ENCODE results near the gene DRC1.

DNA sequence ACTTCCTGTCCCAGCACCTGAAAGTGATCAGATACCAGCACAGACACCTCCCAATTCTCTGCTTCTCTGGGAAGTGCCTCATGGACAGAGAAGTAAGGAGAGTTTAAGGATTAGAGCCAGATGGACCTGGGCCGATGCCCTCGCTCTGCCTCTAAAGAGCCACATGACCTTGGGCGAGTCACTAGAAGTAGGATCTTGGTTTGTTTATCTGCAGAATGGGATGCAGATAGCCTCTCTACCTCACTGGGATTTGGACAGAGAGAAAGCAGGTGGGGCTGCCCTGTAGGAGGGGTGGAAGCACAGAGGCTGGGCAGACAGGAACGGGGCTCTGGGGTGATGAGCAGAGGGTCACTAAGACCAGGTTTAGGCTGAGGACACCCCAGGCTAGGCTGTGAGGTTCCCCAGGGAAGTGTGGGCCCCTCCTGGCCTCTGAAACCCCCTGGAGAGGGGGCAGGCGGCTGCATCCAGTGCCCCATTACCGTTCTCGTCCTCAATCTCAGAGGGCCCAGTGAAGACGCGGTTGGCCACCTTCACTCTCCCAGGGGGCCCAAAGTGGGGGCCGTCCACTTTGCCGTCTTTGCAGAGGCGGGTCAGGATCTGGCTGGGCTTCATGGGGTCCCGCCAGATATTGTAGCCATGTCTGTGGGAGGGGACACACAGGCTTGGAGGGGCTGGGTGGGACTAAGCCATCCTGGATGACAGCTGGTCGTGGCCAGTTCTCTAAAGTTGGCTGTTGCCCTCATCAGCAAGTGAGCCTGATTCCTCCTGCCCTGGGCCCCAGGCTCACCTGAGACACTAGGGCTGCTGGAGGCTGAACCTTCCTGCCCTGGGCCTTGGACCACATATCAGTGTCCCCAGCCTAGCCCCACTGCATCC lies 62.9 kb downstream of the DRC1 start:
- TF ChIP-seq, protein P1, sequence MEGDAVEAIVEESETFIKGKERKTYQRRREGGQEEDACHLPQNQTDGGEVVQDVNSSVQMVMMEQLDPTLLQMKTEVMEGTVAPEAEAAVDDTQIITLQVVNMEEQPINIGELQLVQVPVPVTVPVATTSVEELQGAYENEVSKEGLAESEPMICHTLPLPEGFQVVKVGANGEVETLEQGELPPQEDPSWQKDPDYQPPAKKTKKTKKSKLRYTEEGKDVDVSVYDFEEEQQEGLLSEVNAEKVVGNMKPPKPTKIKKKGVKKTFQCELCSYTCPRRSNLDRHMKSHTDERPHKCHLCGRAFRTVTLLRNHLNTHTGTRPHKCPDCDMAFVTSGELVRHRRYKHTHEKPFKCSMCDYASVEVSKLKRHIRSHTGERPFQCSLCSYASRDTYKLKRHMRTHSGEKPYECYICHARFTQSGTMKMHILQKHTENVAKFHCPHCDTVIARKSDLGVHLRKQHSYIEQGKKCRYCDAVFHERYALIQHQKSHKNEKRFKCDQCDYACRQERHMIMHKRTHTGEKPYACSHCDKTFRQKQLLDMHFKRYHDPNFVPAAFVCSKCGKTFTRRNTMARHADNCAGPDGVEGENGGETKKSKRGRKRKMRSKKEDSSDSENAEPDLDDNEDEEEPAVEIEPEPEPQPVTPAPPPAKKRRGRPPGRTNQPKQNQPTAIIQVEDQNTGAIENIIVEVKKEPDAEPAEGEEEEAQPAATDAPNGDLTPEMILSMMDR (conservative IDR thresholded peaks at IDR 0.05; ENCODE audit: low read length), result no peak
- no peak for TF ChIP-seq EZH2phosphoT487 (IDR thresholded peaks at IDR 0.05; ENCODE audit: borderline replicate concordance, low read depth, low read length)
